A673 (cell line): ENCODE data around the gene CTRB2. TPM values are rescaled to one million over a fixed set of nuclear protein-coding genes. Genes with fewer than 3 reads are reported as not detected.

ENCODE experiments used
- BruUV-seq: library from RNA; stranded (reverse); fragments of 400-500 nt; replicated peaks from 2 replicates; lab custom pipeline; 2021; lab: Mats Ljungman, UMichigan
- CTCF ChIA-PET: fragments of 300-600 bp; sonication (Branson Sonifier 250); formaldehyde crosslinking; loops from one replicate; lab custom pipeline; 2022; ENCODE audit warnings: antibody characterized with exemption; lab: Charles Lee
- POLR2A ChIA-PET: fragments of 300-600 bp; sonication (Branson Sonifier 250); formaldehyde crosslinking; loops from one replicate; lab custom pipeline; 2022; ENCODE audit warnings: antibody characterized with exemption; ENCODE audit not compliant: low non-redundant PET; lab: Charles Lee
- DNase-seq: peaks from one replicate; pipeline ENCODE4 v3.0.0-alpha.2; 2015; ENCODE audit warnings: low spot score
- H3K27ac ChIP-seq: fragments of 200-600 bp; sonication (generic); 2 replicates; pipeline ENCODE4 v1.5.1; 2016; ENCODE audit warnings: mixed run types, low read depth, mild to moderate bottlenecking, mixed read lengths, antibody characterized with exemption, low read length; ENCODE audit not compliant: poor library complexity, severe bottlenecking
- H3K27me3 ChIP-seq: fragments of 200-600 bp; sonication (generic); replicated peaks from 2 replicates; pipeline ENCODE4 v1.6.1; 2017; ENCODE audit warnings: mixed run types, low read depth, mild to moderate bottlenecking, mixed read lengths, antibody characterized with exemption, low read length; ENCODE audit not compliant: insufficient read depth, poor library complexity
- H3K36me3 ChIP-seq: fragments of 200-600 bp; sonication (generic); 2 replicates; pipeline ENCODE4 v1.6.1; 2016; ENCODE audit warnings: mixed run types, mild to moderate bottlenecking, mixed read lengths, antibody characterized with exemption, low read length; ENCODE audit not compliant: insufficient read depth, poor library complexity, severe bottlenecking
- H3K4me1 ChIP-seq: fragments of 200-600 bp; sonication (generic); 2 replicates; pipeline ENCODE4 v1.6.1; 2017; ENCODE audit warnings: mixed run types, mild to moderate bottlenecking, mixed read lengths, antibody characterized with exemption, low read length; ENCODE audit not compliant: insufficient read depth, poor library complexity, severe bottlenecking
- H3K4me3 ChIP-seq: fragments of 200-600 bp; sonication (generic); 2 replicates; pipeline ENCODE4 v1.5.1; 2016; ENCODE audit warnings: low read depth, mixed run types, mild to moderate bottlenecking, mixed read lengths, low read length; ENCODE audit not compliant: poor library complexity, severe bottlenecking
- H3K9me3 ChIP-seq: fragments of 200-600 bp; sonication (generic); 2 replicates; pipeline ENCODE4 v1.6.1; 2016; ENCODE audit warnings: mixed run types, low read depth, mild to moderate bottlenecking, mixed read lengths, antibody characterized with exemption, low read length; ENCODE audit not compliant: poor library complexity, severe bottlenecking
- EZH2 ChIP-seq: fragments of 200-600 bp; sonication (generic); IDR thresholded peaks from 2 replicates; pipeline ENCODE4 v1.6.1; 2017; ENCODE audit warnings: borderline replicate concordance, low read depth, mild to moderate bottlenecking, mixed read lengths, antibody characterized with exemption, low read length; ENCODE audit not compliant: poor library complexity, severe bottlenecking
- intact Hi-C: fragments of 100-400 bp; cut with micrococcal nuclease; formaldehyde crosslinking; loops from one replicate; pipeline ENCODE4 v1.10.0; 2022; ENCODE audit not compliant: unreplicated experiment
- total RNA-seq: library from RNA; stranded (reverse); gene quantifications from 2 replicates; pipeline ENCODE4 v1.2.3, GENCODE V29; 2021
- TF ChIP-seq, protein P1 (sequence below): fragments of 300-800, 200-600 bp; sonication (generic); conservative IDR thresholded peaks from 2 replicates; pipeline ENCODE4 v1.5.1; 2017; ENCODE audit warnings: low read depth, mild to moderate bottlenecking, antibody characterized with exemption, low read length, moderate library complexity, mixed read lengths

CTRB2 gene
- total RNA-seq, 1 experiment from 2014 or later: not detected

GRCh38 chr16:75196836-75197235 is 10.1 kb downstream of the CTRB2 start:
- TF ChIP-seq, protein P1, sequence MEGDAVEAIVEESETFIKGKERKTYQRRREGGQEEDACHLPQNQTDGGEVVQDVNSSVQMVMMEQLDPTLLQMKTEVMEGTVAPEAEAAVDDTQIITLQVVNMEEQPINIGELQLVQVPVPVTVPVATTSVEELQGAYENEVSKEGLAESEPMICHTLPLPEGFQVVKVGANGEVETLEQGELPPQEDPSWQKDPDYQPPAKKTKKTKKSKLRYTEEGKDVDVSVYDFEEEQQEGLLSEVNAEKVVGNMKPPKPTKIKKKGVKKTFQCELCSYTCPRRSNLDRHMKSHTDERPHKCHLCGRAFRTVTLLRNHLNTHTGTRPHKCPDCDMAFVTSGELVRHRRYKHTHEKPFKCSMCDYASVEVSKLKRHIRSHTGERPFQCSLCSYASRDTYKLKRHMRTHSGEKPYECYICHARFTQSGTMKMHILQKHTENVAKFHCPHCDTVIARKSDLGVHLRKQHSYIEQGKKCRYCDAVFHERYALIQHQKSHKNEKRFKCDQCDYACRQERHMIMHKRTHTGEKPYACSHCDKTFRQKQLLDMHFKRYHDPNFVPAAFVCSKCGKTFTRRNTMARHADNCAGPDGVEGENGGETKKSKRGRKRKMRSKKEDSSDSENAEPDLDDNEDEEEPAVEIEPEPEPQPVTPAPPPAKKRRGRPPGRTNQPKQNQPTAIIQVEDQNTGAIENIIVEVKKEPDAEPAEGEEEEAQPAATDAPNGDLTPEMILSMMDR: no peak
- no peak for TF ChIP-seq EZH2
- Histone ChIP-seq H3K4me1 (no peaks in the 10 kb centered on the region), H3K4me3 (no peak overlapping the region), H3K27me3 (no peaks in the 10 kb centered on the region), H3K27ac (no peak overlapping the region), H3K9me3 (no peaks in the 10 kb centered on the region), H3K36me3 (no peaks in the 10 kb centered on the region)
- intact Hi-C loops: no loop called here
- DNase-seq: no peak
- ChIA-PET POLR2A (no interaction called here), CTCF (no interaction called here)
- BruUV-seq: no TSS peak

- H3K9me3 ChIP-seq: no peaks in the 10 kb centered on the region
- intact Hi-C loops: no loop called here
- TF ChIP-seq, protein P1: no peak
- no peak for TF ChIP-seq EZH2
- no peaks in the 10 kb centered on the region for H3K27me3 ChIP-seq
- BruUV-seq: no TSS peak
- ChIA-PET POLR2A (no interaction called here), CTCF (no interaction called here)
- no peak overlapping the region for H3K4me3 ChIP-seq
- H3K36me3 ChIP-seq: no peaks in the 10 kb centered on the region
- DNase-seq: no peak
- H3K27ac ChIP-seq: no peak overlapping the region
- H3K4me1 ChIP-seq: no peaks in the 10 kb centered on the region
Observed at GRCh38 chr16:75195811-75196790, 10.9 kb downstream of the CTRB2 start.

GRCh38 chr16:75193730-75194444 is 13.1 kb downstream of the CTRB2 start:
- H3K9me3 ChIP-seq: no peaks in the 10 kb centered on the region
- intact Hi-C loops: no loop called here
- no TSS peak for BruUV-seq
- DNase-seq: no peak
- H3K4me1 ChIP-seq: no peaks in the 10 kb centered on the region
- no peaks in the 10 kb centered on the region for H3K27me3 ChIP-seq
- H3K36me3 ChIP-seq: no peaks in the 10 kb centered on the region
- POLR2A ChIA-PET: no interaction called here
- TF ChIP-seq, protein P1: no peak
- no peak for TF ChIP-seq EZH2
- H3K4me3 ChIP-seq: no peak overlapping the region
- CTCF ChIA-PET: no interaction called here
- H3K27ac ChIP-seq: no peak overlapping the region
